Tibial artery (tissue), 4 donors: ENCODE measurements around the gene RUSC1.
A peak's percentile ranks its signal among the peaks of the same experiment; 100 is the strongest.

Source experiments
- DNase-seq, 2 donors: peaks; one replicate each; pipeline ENCODE4 v3.0.0-alpha.2; 2019
- H3K27ac ChIP-seq, 2 donors: fragments of 200-600 bp; sonication (generic) in 1 of 2; 1 replicate in 1 of 2; 2 replicates in 1 of 2; pipeline ENCODE4 v1.5.1; 2018 to 2019; ENCODE audit warnings: mild to moderate bottlenecking in 1 of 2
- H3K27me3 ChIP-seq, 2 donors: fragments of 200-600 bp; sonication (generic) in 1 of 2; one replicate each; pipeline versions ENCODE4 v1.5.1 to v1.6.0; 2016 to 2019
- H3K36me3 ChIP-seq, 3 donors: fragments of 200-600 bp; sonication (generic) in 2 of 3; one replicate each; pipeline ENCODE4 v1.5.1; 2016 to 2019; ENCODE audit warnings: mild to moderate bottlenecking in 2 of 3
- H3K4me1 ChIP-seq, 4 donors: fragments of 200-600 bp; sonication (generic) in 2 of 4; 1 replicate in 3 of 4; 2 replicates in 1 of 4; pipeline ENCODE4 v1.5.1; 2016 to 2019
- H3K4me3 ChIP-seq, 2 donors: fragments of 200-600 bp; sonication (generic) in 1 of 2; 1 replicate in 1 of 2; 2 replicates in 1 of 2; pipeline ENCODE4 v1.5.1; 2018 to 2019; ENCODE audit warnings: mild to moderate bottlenecking in 2 of 2
- H3K9me3 ChIP-seq, 3 donors: fragments of 200-600 bp; sonication (generic) in 1 of 3; one replicate each; pipeline ENCODE4 v1.5.1; 2016 to 2019
- CTCF ChIP-seq, 2 experiments: fragments of 200-600 bp in 1 of 2; fragments of 450-650 bp in 1 of 2; IDR thresholded peaks; one replicate each; pipeline ENCODE4 v1.5.1; 2017 to 2019; ENCODE audit warnings: antibody characterized with exemption in 2 of 2, mild to moderate bottlenecking in 1 of 2, moderate library complexity in 1 of 2
- intact Hi-C: fragments of 100-400 bp; cut with DNase I; formaldehyde crosslinking; loops from one replicate; pipeline ENCODE4 v1.15.0; 2023; ENCODE audit warnings: low total_unique reads

Gene RUSC1

DNA sequence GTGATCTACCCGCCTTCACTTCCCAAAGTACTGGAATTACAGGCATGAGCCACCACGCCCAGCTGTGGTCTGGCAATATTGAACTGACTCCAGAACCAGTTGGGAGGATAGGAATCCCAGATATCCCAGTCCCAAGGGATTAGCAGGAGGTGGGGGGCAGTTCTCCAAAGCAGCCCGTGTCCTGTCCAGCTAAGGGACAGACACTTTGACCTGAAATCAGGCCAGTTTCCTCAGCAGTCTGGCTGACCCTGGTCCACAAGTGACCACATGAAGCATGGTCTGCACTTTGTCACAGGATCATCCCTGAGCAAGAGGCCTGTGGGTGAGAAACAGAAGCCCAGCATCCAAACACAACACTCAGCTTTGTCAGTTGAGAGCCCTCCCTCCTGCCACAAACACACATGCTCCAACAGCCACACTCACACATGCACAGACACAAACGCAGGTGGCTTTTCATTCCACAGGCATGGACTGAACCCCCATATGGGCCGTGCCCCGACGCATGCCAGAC lies 14.8 kb upstream of the RUSC1 start:
- no peak for DNase-seq
- no peak for TF ChIP-seq CTCF (IDR thresholded peaks at IDR 0.05)
- Histone ChIP-seq H3K36me3 (peaks cover 0 to 7% (median 0%) of the 10 kb centered on the region in 3 donors), H3K4me3 (no peak overlapping the region), H3K4me1 (peaks cover 0 to 20% (median 15%) of the 10 kb centered on the region in 4 donors), H3K27me3 (peaks cover 0 to 3% of the 10 kb centered on the region in 2 donors), H3K9me3 (no peaks in the 10 kb centered on the region), H3K27ac (no peak overlapping the region)
- intact Hi-C loops = no loop called here

DNA sequence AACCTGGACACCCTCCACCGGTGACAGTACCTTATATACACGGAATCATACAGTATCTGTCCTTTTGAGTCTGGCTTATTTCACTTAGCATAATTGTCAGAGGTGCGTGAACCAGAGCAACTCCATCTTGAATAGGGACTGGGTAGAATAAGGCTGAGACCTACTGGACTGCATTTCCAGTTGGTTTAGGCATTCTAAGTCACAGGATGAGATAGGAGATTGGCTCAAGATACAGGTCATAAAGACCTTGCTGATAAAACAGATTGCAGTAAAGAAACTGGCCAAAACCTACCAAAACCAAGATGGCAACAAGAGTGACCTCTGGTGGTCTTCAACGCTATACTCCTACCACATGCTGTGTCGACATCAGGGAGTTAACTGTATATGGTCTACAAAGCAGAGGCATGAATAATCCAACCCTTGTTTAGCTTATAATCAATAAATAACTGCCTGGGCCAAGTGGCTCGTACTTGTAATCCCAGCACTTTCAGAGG lies 13.4 kb upstream of the RUSC1 start:
- peak in 1 of 2 experiments; percentile 9 for TF ChIP-seq CTCF (IDR thresholded peaks at IDR 0.05)
- H3K36me3 ChIP-seq = peaks cover 0 to 11% (median 0%) of the 10 kb centered on the region in 3 donors
- no peaks in the 10 kb centered on the region for H3K9me3 ChIP-seq
- DNase-seq = no peak
- intact Hi-C loops = no loop called here
- peaks cover 0 to 25% (median 15%) of the 10 kb centered on the region in 4 donors for H3K4me1 ChIP-seq
- H3K4me3 ChIP-seq = no peak overlapping the region
- H3K27me3 ChIP-seq = peaks cover 0 to 3% of the 10 kb centered on the region in 2 donors
- peak overlapping the region in 1 of 2 donors; percentile 81 for H3K27ac ChIP-seq

GRCh38 chr1:155308493-155309422 lies 11.9 kb upstream of the RUSC1 start, which contains the start of gene FDPS:
FDPS (plus strand) TSS chr1:155308866; CDS start chr1:155309790, 924 bp downstream.
- H3K4me3 ChIP-seq = peak within 1 kb of the TSS; percentile 61 to 80
- no peaks in the 10 kb centered on the region for H3K27me3 ChIP-seq
- TF ChIP-seq CTCF (IDR thresholded peaks at IDR 0.05) = peak; percentile 35 to 69
- H3K4me1 ChIP-seq = peaks cover 0 to 25% (median 15%) of the 10 kb centered on the region in 4 donors
- intact Hi-C loops = no loop called here
- no peaks in the 10 kb centered on the region for H3K9me3 ChIP-seq
- DNase-seq = peak; percentile 99
- peak within 1 kb of the TSS; percentile 81 to 83 for H3K27ac ChIP-seq
- peaks cover 0 to 26% (median 4%) of the 10 kb centered on the region in 3 donors for H3K36me3 ChIP-seq

GRCh38 chr1:155309423-155310021 lies 11.2 kb upstream of the RUSC1 start:
- Histone ChIP-seq H3K27me3 (no peaks in the 10 kb centered on the region), H3K9me3 (no peaks in the 10 kb centered on the region), H3K27ac (peak overlapping the region; percentile 81 to 83), H3K4me1 (peaks cover 0 to 25% (median 15%) of the 10 kb centered on the region in 4 donors), H3K36me3 (peaks cover 0 to 32% (median 4%) of the 10 kb centered on the region in 3 donors), H3K4me3 (peak overlapping the region; percentile 61 to 80)
- no peak for TF ChIP-seq CTCF (IDR thresholded peaks at IDR 0.05)
- intact Hi-C loops = no loop called here
- no peak for DNase-seq

GRCh38 chr1:155313261-155313660 lies 7.4 kb upstream of the RUSC1 start:
- intact Hi-C loops = no loop called here
- TF ChIP-seq CTCF (IDR thresholded peaks at IDR 0.05) = no peak
- Histone ChIP-seq H3K9me3 (no peaks in the 10 kb centered on the region), H3K36me3 (peaks cover 0 to 52% (median 13%) of the 10 kb centered on the region in 3 donors), H3K4me3 (no peak overlapping the region), H3K4me1 (peaks cover 0 to 25% (median 13%) of the 10 kb centered on the region in 4 donors), H3K27me3 (no peaks in the 10 kb centered on the region), H3K27ac (no peak overlapping the region)
- no peak for DNase-seq
